Measurements from ENCODE around the gene CYP2A6. TPM values are rescaled to one million over a fixed set of nuclear protein-coding genes. Genes with fewer than 3 reads are reported as not detected.

CYP2A6 gene
- total RNA-seq, 1 experiment from 2014 or later = not detected

- Histone ChIP-seq H3K27me3 (replicated peaks; ENCODE audit: control insufficient read depth, insufficient read depth, low read length) (no peaks in the 10 kb centered on the region), H3K4me3 (ENCODE audit: low read depth, low read length) (no peak overlapping the region), H3K4me1 (peaks cover 15% of the 10 kb centered on the region), H3K36me3 (ENCODE audit: control insufficient read depth, insufficient read depth, low read length) (peaks cover 19% of the 10 kb centered on the region), H3K9me3 (no peaks in the 10 kb centered on the region)
- intact Hi-C loops (cut with micrococcal nuclease; ENCODE audit: unreplicated experiment) = no loop called here
- POLR2A ChIA-PET = no interaction called here
- CTCF ChIA-PET = no interaction called here
- Mint-ChIP-seq H3K9me3 (ENCODE audit: unreplicated experiment) (no peaks in the 10 kb centered on the region), H3K27ac (ENCODE audit: unreplicated experiment) (peak overlapping the region; percentile 96), H3K4me1 (ENCODE audit: low read depth, unreplicated experiment) (peaks cover 17% of the 10 kb centered on the region), H3K4me3 (ENCODE audit: unreplicated experiment) (peak overlapping the region; percentile 57), H3K27me3 (ENCODE audit: insufficient read depth, unreplicated experiment) (no peaks in the 10 kb centered on the region), H3K36me3 (ENCODE audit: insufficient read depth, unreplicated experiment) (peaks cover 76% of the 10 kb centered on the region)
- no peak for DNase-seq
- TF ChIP-seq CTCF (IDR thresholded peaks at IDR 0.05; ENCODE audit: insufficient read depth in 1 of 2, low read depth in 1 of 2, low read length in 1 of 2, severe bottlenecking in 1 of 2, unreplicated experiment in 1 of 2) = no peak
- no TSS peak for BruUV-seq (replicated peaks)
Measured at GRCh38 chr19:40800997-40801377, 49.3 kb downstream of the CYP2A6 start.

- Histone ChIP-seq H3K4me3 (ENCODE audit: low read depth, low read length) (peak overlapping the region; percentile 97), H3K9me3 (no peaks in the 10 kb centered on the region), H3K36me3 (ENCODE audit: control insufficient read depth, insufficient read depth, low read length) (peaks cover 17% of the 10 kb centered on the region), H3K4me1 (peaks cover 15% of the 10 kb centered on the region), H3K27me3 (replicated peaks; ENCODE audit: control insufficient read depth, insufficient read depth, low read length) (no peaks in the 10 kb centered on the region)
- ChIA-PET POLR2A (no interaction called here), CTCF (no interaction called here)
- H3K4me1 Mint-ChIP-seq (ENCODE audit: low read depth, unreplicated experiment) = peaks cover 17% of the 10 kb centered on the region
- TF ChIP-seq CTCF (IDR thresholded peaks at IDR 0.05; ENCODE audit: insufficient read depth in 1 of 2, low read depth in 1 of 2, low read length in 1 of 2, severe bottlenecking in 1 of 2, unreplicated experiment in 1 of 2) = no peak
- no peaks in the 10 kb centered on the region for H3K27me3 Mint-ChIP-seq (ENCODE audit: insufficient read depth, unreplicated experiment)
- no TSS peak for BruUV-seq (replicated peaks)
- no peaks in the 10 kb centered on the region for H3K9me3 Mint-ChIP-seq (ENCODE audit: unreplicated experiment)
- intact Hi-C loops (cut with micrococcal nuclease; ENCODE audit: unreplicated experiment) = no loop called here
- H3K36me3 Mint-ChIP-seq (ENCODE audit: insufficient read depth, unreplicated experiment) = peaks cover 71% of the 10 kb centered on the region
- H3K27ac Mint-ChIP-seq (ENCODE audit: unreplicated experiment) = peak overlapping the region; percentile 96
- no peak for DNase-seq
- H3K4me3 Mint-ChIP-seq (ENCODE audit: unreplicated experiment) = peak overlapping the region; percentile 100
Measured at GRCh38 chr19:40800339-40800996, 49.8 kb downstream of the CYP2A6 start.

- H3K36me3 Mint-ChIP-seq (ENCODE audit: insufficient read depth, unreplicated experiment) = peaks cover 64% of the 10 kb centered on the region
- intact Hi-C loops (cut with micrococcal nuclease; ENCODE audit: unreplicated experiment) = loop anchor here (2.0 kb wide), 3 partner anchors 83 to 465 kb away; partner anchors contain the start of genes COQ8B, HNRNPUL1 and ITPKC
Measured at GRCh38 chr19:40799558-40800338, 50.5 kb downstream of the CYP2A6 start.

More at GRCh38 chr19:40799558-40800338, 50.5 kb downstream of the CYP2A6 start:
- H3K27me3 Mint-ChIP-seq (ENCODE audit: insufficient read depth, unreplicated experiment) = no peaks in the 10 kb centered on the region
- H3K27ac Mint-ChIP-seq (ENCODE audit: unreplicated experiment) = peak overlapping the region; percentile 96
- ChIA-PET POLR2A (interaction anchor here (1.1 to 2.8 kb wide), 5 partner anchors 11 to 83 kb away, joined by 3 to 39 read pairs (median 7); partner anchors contain the start of genes ACTMAP, COQ8B, ITPKC and RAB4B), CTCF (interaction anchor here (1.5 kb wide), 2 partner anchors 23 to 137 kb away, joined by 5 to 11 read pairs; no protein-coding TSS in a partner anchor)
- no peaks in the 10 kb centered on the region for H3K27me3 ChIP-seq (replicated peaks; ENCODE audit: control insufficient read depth, insufficient read depth, low read length)
- H3K9me3 ChIP-seq = no peaks in the 10 kb centered on the region
- no peaks in the 10 kb centered on the region for H3K9me3 Mint-ChIP-seq (ENCODE audit: unreplicated experiment)
- H3K4me3 ChIP-seq (ENCODE audit: low read depth, low read length) = peak overlapping the region; percentile 97
- H3K4me3 Mint-ChIP-seq (ENCODE audit: unreplicated experiment) = peak overlapping the region; percentile 100
- DNase-seq = peak in 1 of 2 experiments; percentile 58
- BruUV-seq (replicated peaks) = no TSS peak
- H3K4me1 ChIP-seq = peaks cover 15% of the 10 kb centered on the region
- peaks cover 17% of the 10 kb centered on the region for H3K4me1 Mint-ChIP-seq (ENCODE audit: low read depth, unreplicated experiment)
- TF ChIP-seq CTCF (IDR thresholded peaks at IDR 0.05; ENCODE audit: insufficient read depth in 1 of 2, low read depth in 1 of 2, low read length in 1 of 2, severe bottlenecking in 1 of 2, unreplicated experiment in 1 of 2) = no peak
- peaks cover 15% of the 10 kb centered on the region for H3K36me3 ChIP-seq (ENCODE audit: control insufficient read depth, insufficient read depth, low read length)
